Endothelial cell of umbilical vein (primary cell): ENCODE data around the gene CBLC. TPM values are rescaled to one million over a fixed set of nuclear protein-coding genes. Genes with fewer than 3 reads are reported as not detected.

ENCODE experiments used
- BruUV-seq: library from RNA; stranded (reverse); fragments of 400-500 nt; replicated peaks from 2 replicates; lab custom pipeline; 2021; lab: Mats Ljungman, UMichigan
- CTCF ChIA-PET: fragments of 300-600, 350-600 bp; sonication (Branson Sonifier 250); formaldehyde crosslinking; loops from one replicate; lab custom pipeline; 2021; ENCODE audit warnings: antibody characterized with exemption, inconsistent platforms; lab: Charles Lee
- POLR2A ChIA-PET: fragments of 300-600, 350-600 bp; sonication (Branson Sonifier 250); formaldehyde crosslinking; loops from one replicate; lab custom pipeline; 2021; ENCODE audit warnings: antibody characterized with exemption, inconsistent platforms; lab: Charles Lee
- DNase-seq: peaks from one replicate; pipeline ENCODE4 v3.0.0-alpha.2; 2011; ENCODE audit warnings: low read depth, low spot score
- FAIRE-seq: peaks from 2 replicates; lab custom pipeline; 2011; peaks lifted over from hg19 to GRCh38; lab: Jason Lieb, UNC
- H2AFZ ChIP-seq: 2 replicates; pipeline ENCODE4 v1.6.0; 2012; ENCODE audit warnings: low read depth, low read length, control low read depth, inconsistent platforms
- H3K27ac ChIP-seq: 2 replicates; pipeline ENCODE4 v1.5.1; 2011; ENCODE audit warnings: low read depth, mild to moderate bottlenecking, control low read depth, low read length, moderate library complexity; ENCODE audit not compliant: insufficient read depth
- H3K27me3 ChIP-seq, 2 experiments: 2 replicates each; pipeline versions ENCODE4 v1.6.0 to v1.6.1; 2011; ENCODE audit warnings: low read length in 2 of 2, mixed read lengths in 1 of 2; ENCODE audit not compliant: control insufficient read depth in 2 of 2, insufficient read depth in 2 of 2
- H3K36me3 ChIP-seq, 2 experiments: 2 replicates in 1 of 2; 3 replicates in 1 of 2; pipeline ENCODE4 v1.5.1; 2011; ENCODE audit warnings: low read length in 2 of 2, mild to moderate bottlenecking in 1 of 2, moderate library complexity in 1 of 2; ENCODE audit not compliant: control insufficient read depth in 2 of 2, insufficient read depth in 2 of 2; ENCODE audit errors: extremely low read depth in 1 of 2
- H3K4me1 ChIP-seq: 3 replicates; pipeline ENCODE4 v1.5.1; 2011; ENCODE audit warnings: mild to moderate bottlenecking, low read length; ENCODE audit not compliant: control insufficient read depth, insufficient read depth; ENCODE audit errors: extremely low read depth
- H3K4me2 ChIP-seq: 2 replicates; pipeline ENCODE4 v1.6.1; 2011; ENCODE audit warnings: low read length, control low read depth, mixed read lengths; ENCODE audit not compliant: insufficient read depth
- H3K4me3 ChIP-seq, 3 experiments: fragments of 200-600 bp in 1 of 3; sonication (generic), shearing (Covaris generic) in 1 of 3; replicated peaks in 1 of 3; 2 replicates each; pipeline ENCODE4 v1.5.1; 2011 to 2016; ENCODE audit warnings: control low read depth in 3 of 3, low read length in 3 of 3, mild to moderate bottlenecking in 2 of 3, inconsistent platforms in 1 of 3, low read depth in 1 of 3, moderate library complexity in 1 of 3; ENCODE audit not compliant: insufficient read depth in 1 of 3
- H3K79me2 ChIP-seq: 2 replicates; pipeline ENCODE4 v1.6.0; 2012; ENCODE audit warnings: low read length, inconsistent platforms; ENCODE audit not compliant: control insufficient read depth, insufficient read depth
- H3K9ac ChIP-seq: replicated peaks from 2 replicates; pipeline ENCODE3; 2011; ENCODE audit warnings: low read length, control low read depth; ENCODE audit not compliant: insufficient read depth; ENCODE audit errors: extremely low read depth
- H3K9me1 ChIP-seq: replicated peaks from 3 replicates; pipeline ENCODE4 v1.6.0; 2011; ENCODE audit warnings: mild to moderate bottlenecking, low read length; ENCODE audit not compliant: control insufficient read depth, insufficient read depth; ENCODE audit errors: extremely low read depth
- H3K9me3 ChIP-seq: replicated peaks from 2 replicates; pipeline ENCODE4 v1.5.1; 2012; ENCODE audit warnings: low read length, inconsistent platforms; ENCODE audit not compliant: control insufficient read depth, insufficient read depth
- H4K20me1 ChIP-seq: replicated peaks from 2 replicates; pipeline ENCODE3; 2011; ENCODE audit warnings: mild to moderate bottlenecking, low read length; ENCODE audit not compliant: control insufficient read depth, insufficient read depth; ENCODE audit errors: extremely low read depth
- CTCF ChIP-seq, 2 donors: IDR thresholded peaks; 1 replicate in 1 of 2; 2 replicates in 1 of 2; pipeline ENCODE4 v1.5.1; 2011; ENCODE audit warnings: low read length in 2 of 2, mild to moderate bottlenecking in 2 of 2, moderate library complexity in 2 of 2, control low read depth in 1 of 2, inconsistent platforms in 1 of 2, low read depth in 1 of 2; ENCODE audit not compliant: insufficient read depth in 1 of 2; ENCODE audit errors: extremely low read depth in 1 of 2
- EZH2 ChIP-seq: IDR thresholded peaks from 2 replicates; pipeline ENCODE4 v1.6.1; 2012; ENCODE audit warnings: borderline replicate concordance, low read depth, mild to moderate bottlenecking, moderate library complexity, low read length, inconsistent platforms; ENCODE audit not compliant: severe bottlenecking
- GATA2 ChIP-seq: IDR thresholded peaks from 2 replicates; pipeline ENCODE4 v1.7.0; 2011; ENCODE audit warnings: low read depth, mild to moderate bottlenecking, moderate library complexity, mixed read lengths, low read length; ENCODE audit not compliant: insufficient read length, insufficient read depth
- JUN ChIP-seq: IDR thresholded peaks from 2 replicates; pipeline ENCODE4 v1.6.1; 2011; ENCODE audit warnings: borderline replicate concordance, low read depth; ENCODE audit not compliant: insufficient read length, insufficient read depth
- MYC ChIP-seq: IDR thresholded peaks from one replicate; pipeline ENCODE4 v1.6.1; 2011; ENCODE audit warnings: mild to moderate bottlenecking, low read depth, low read length
- POLR2A ChIP-seq: IDR thresholded peaks from 2 replicates; pipeline ENCODE4 v1.6.1; 2012; ENCODE audit warnings: low read depth, mild to moderate bottlenecking, control low read depth, low read length
- POLR2AphosphoS5 ChIP-seq: IDR thresholded peaks from 2 replicates; pipeline ENCODE4 v1.6.1; 2012; ENCODE audit warnings: low read depth, mild to moderate bottlenecking, control low read depth, low read length, moderate library complexity; ENCODE audit not compliant: insufficient read depth
- dilution Hi-C: fragments of 300-500 bp; cut with MboI; formaldehyde crosslinking; loops from one replicate; pipeline ENCODE4 v1.15.0; 2019; ENCODE audit warnings: low sequenced_read_pairs; ENCODE audit not compliant: extremely low pct_ligation_motif_present
- intact Hi-C: fragments of 100-400 bp; cut with micrococcal nuclease; formaldehyde crosslinking; loops from one replicate; pipeline ENCODE4 v1.10.0; 2022
- polyA plus RNA-seq, 4 experiments: library from polyadenylated mRNA; depleted of rRNA in 3 of 4; stranded (reverse) in 3 of 4; unstranded in 1 of 4; fragments of >200 nt; gene quantifications; 2 replicates each; pipeline versions ENCODE4 v1.2.1 to v1.2.3, GENCODE V29; 2011 to 2012; ENCODE audit warnings: missing spikeins in 1 of 4
- total RNA-seq: library from RNA; stranded (reverse); gene quantifications from 2 replicates; pipeline ENCODE4 v1.2.3, GENCODE V29; 2021
- TF ChIP-seq, protein P1 (sequence below): IDR thresholded peaks from 2 replicates; pipeline ENCODE4 v1.6.1; 2011; ENCODE audit not compliant: insufficient read depth, insufficient read length

CBLC gene
- total and polyA plus RNA-seq, 2 donors (not counting 3 experiments of a cell fraction or from before 2014, with no cell fraction given) = 0.04 TPM; not detected in 1

DNA sequence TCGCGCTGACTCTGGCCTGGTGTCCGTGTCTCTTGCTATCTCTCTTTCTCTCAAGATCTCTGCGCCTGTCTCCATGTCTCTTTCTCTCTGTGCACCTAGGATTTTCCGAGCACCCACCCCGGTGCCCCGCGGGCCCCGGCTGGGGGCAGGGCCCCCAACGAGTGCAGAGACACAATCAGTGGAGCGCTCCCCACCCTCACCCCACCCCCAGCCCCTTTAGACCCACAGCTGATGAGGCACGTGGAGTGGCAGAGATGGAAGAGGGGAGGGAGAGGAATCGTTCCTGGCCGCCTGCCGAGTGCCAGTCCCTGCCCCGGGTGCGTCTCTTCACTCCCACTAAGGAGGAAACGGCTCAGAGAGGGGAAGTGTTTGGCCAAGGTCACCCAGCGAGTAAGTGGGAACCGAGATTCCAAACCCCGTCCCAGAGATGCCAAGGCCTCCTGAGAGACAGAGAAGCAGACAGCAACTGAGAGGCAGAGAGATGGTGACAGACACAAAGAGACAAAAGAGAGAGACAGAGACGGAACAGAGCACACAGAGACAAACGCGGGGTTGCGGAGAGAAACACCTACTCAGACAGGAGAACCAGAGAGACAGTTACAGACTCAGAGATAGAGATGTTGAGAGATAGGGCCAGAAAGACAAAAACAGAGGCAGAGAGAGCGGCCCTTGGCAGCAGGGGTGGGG lies 29.8 kb upstream of the CBLC start:
- no TSS peak for BruUV-seq
- Histone ChIP-seq H3K27ac (peak overlapping the region; percentile 84), H3K4me2 (peak overlapping the region; percentile 64), H3K27me3 (no peaks in the 10 kb centered on the region), H3K9me1 (no peaks in the 10 kb centered on the region), H3K36me3 (peaks cover 0 to 4% of the 10 kb centered on the region in 2 experiments), H3K9me3 (no peaks in the 10 kb centered on the region), H3K4me3 (peak overlapping the region in 2 of 3 experiments; percentile 24 to 31), H3K4me1 (peaks cover 32% of the 10 kb centered on the region), H3K9ac (peak overlapping the region; percentile 87), H3K79me2 (peaks cover 23% of the 10 kb centered on the region), H4K20me1 (no peaks in the 10 kb centered on the region), H2AFZ (peak overlapping the region; percentile 34)
- intact Hi-C loops (loop anchor here (1.0 to 2.0 kb wide), 2 partner anchors 22 to 23 kb away; no protein-coding TSS in a partner anchor), dilution Hi-C loops (no loop called here)
- POLR2A ChIA-PET = no interaction called here
- TF ChIP-seq POLR2AphosphoS5 (peak; percentile 5), JUN (no peak), MYC (peak; percentile 81), CTCF (IDR thresholded peaks at IDR 0.05; ENCODE audit: extremely low read depth in 1 of 2, insufficient read depth in 1 of 2, low read depth in 1 of 2, low read length in 2 of 2) (no peak), POLR2A (no peak), EZH2 (no peak), GATA2 (no peak)
- TF ChIP-seq, protein P1, sequence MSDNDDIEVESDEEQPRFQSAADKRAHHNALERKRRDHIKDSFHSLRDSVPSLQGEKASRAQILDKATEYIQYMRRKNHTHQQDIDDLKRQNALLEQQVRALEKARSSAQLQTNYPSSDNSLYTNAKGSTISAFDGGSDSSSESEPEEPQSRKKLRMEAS = no peak
- DNase-seq (peak; percentile 76), FAIRE-seq (no peak)
- CTCF ChIA-PET = no interaction called here
